Ishikawa (cell line): ENCODE data around the gene ARSK.

Experiments
- CEBPB ChIP-seq: IDR thresholded peaks from 2 replicates; pipeline ENCODE4 v1.6.1; 2012
- CREB1 ChIP-seq: IDR thresholded peaks from 2 replicates; pipeline ENCODE4 v1.6.1; 2012; ENCODE audit warnings: low read depth
- EGR1 ChIP-seq: IDR thresholded peaks from 2 replicates; pipeline ENCODE4 v1.6.1; 2012
- EP300 ChIP-seq: IDR thresholded peaks from 2 replicates; pipeline ENCODE4 v1.6.1; 2012; ENCODE audit warnings: borderline replicate concordance
- FOXM1 ChIP-seq: IDR thresholded peaks from 2 replicates; pipeline ENCODE4 v1.6.1; 2012; ENCODE audit warnings: low read depth, borderline replicate concordance
- MAX ChIP-seq: IDR thresholded peaks from 2 replicates; pipeline ENCODE4 v1.6.1; 2012
- RAD21 ChIP-seq: IDR thresholded peaks from 2 replicates; pipeline ENCODE4 v1.6.1; 2012; ENCODE audit warnings: low read depth
- REST ChIP-seq: IDR thresholded peaks from 2 replicates; pipeline ENCODE4 v1.6.1; 2012; ENCODE audit warnings: low read depth, mild to moderate bottlenecking
- TAF1 ChIP-seq: IDR thresholded peaks from 2 replicates; pipeline ENCODE4 v1.6.1; 2012; ENCODE audit warnings: low read depth, mild to moderate bottlenecking
- TCF12 ChIP-seq: IDR thresholded peaks from 2 replicates; pipeline ENCODE4 v1.6.1; 2012; ENCODE audit warnings: low read depth
- TEAD4 ChIP-seq: IDR thresholded peaks from 2 replicates; pipeline ENCODE4 v1.6.1; 2012
- ZBTB7A ChIP-seq: IDR thresholded peaks from 2 replicates; pipeline ENCODE4 v1.6.1; 2012; ENCODE audit warnings: low read depth

- TF ChIP-seq TEAD4 = no peak
- TF ChIP-seq MAX = no peak
- TF ChIP-seq REST = no peak
- TF ChIP-seq TAF1 = no peak
- no peak for TF ChIP-seq EP300
- TF ChIP-seq CEBPB = no peak
- TF ChIP-seq TCF12 = no peak
- TF ChIP-seq ZBTB7A = no peak
- TF ChIP-seq CREB1 = no peak
- no peak for TF ChIP-seq EGR1
- no peak for TF ChIP-seq FOXM1
- no peak for TF ChIP-seq RAD21
Observed at GRCh38 chr5:95583992-95584391, 29.1 kb downstream of the ARSK start.
